Skin epidermis (tissue), 12 donors: ENCODE data around the gene RFC2.
A peak's percentile ranks its signal among the peaks of the same experiment; 100 is the strongest.
"Not testable (repeated sequence)": the region's sequence is repeated elsewhere in the genome, so short reads cannot be mapped to it uniquely, and the experiment has no call there.

Source experiments
- H3K27ac ChIP-seq, 21 experiments: fragments of 200-600 bp; sonication (generic) in 11 of 21; one replicate each; pipeline ENCODE4 v1.5.0; 2020; ENCODE audit warnings: mild to moderate bottlenecking in 3 of 21, inconsistent platforms in 2 of 21, moderate library complexity in 2 of 21
- H3K4me3 ChIP-seq, 7 experiments: fragments of 200-600 bp; sonication (generic) in 2 of 7; one replicate each; pipeline ENCODE4 v1.5.0; 2020; ENCODE audit warnings: inconsistent platforms in 2 of 7, mild to moderate bottlenecking in 2 of 7, moderate library complexity in 1 of 7

RFC2 gene

DNA sequence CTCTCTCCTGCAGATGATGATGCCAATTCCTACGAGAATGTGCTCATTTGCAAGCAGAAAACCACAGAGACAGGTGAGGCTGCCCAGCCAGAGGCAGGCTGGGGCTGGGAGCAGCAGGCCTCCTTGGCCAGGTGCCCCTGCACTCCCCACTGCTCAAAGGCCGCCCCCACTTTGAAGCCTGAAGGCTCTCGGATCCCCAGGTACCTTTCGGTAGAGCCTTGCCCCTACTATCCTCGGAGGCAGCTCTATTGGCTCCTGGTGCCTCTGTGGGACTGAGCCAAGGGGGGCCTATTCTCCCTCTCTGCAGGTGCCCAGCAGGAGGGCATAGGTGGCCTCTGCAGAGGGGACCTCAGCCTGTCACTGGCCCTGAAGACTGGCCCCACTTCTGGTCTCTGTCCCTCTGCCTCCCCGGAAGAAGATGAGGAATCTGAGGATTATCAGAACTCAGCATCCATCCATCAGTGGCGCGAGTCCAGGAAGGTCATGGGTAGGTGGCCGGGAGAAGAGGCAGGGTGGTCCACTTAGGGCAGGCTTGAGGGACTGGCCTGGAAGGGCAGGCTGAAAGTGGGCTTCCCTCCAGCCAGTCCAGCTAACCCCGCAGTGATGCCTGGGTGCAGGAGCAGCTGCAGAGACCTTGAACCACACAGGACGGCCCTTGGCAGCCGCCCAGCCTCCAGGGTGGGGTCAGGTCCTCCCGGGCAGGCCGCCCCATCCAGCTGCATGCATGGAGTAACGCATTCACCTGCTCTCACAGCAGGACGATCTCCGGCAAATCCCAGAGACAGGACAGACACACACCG is 30.3 kb downstream of the RFC2 start:
- Histone ChIP-seq H3K27ac (no peak overlapping the region), H3K4me3 (no peak overlapping the region)

DNA sequence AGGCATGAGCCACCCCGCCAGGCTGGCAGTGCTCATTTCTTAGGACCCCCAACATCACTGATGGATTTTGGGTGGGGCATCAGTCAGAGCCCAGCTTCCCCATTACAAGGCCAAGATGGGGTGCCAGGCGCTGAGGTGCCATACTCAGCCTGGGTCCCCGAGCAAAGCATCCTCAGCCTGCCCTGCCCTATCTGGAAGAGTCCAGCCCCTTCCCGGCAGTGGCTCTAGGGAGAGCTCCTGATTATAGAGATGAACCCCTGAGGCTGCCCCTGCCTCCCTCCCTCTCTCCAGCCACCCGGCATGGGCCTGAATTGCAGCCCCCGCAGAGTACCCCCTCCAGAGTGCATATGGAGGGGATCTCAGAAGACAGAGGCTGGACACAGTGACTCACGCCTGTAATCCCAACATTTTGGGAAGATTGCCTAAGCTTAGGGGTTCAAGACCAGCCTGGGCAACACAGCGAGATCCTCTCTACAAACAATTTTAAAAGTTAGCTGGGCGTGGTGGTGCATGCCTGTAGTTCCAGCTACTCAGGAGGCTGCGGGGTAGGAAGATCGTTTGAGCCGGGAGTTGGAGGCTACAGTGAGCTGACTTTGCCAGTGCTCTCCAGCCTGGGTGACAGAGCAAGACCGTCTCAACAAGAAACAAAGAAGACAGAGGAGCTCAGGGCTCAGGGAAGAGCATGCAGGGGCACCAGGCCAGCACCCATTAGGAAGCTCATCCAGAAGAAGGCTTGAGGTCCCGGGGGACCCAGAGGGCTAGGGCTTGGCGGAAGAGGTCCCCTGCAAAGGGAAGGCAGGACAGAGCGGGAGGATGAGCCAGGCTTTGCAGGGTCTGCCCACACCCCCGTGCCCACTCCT is 31.1 kb downstream of the RFC2 start:
- Histone ChIP-seq H3K27ac (no peak overlapping the region), H3K4me3 (no peak overlapping the region)

DNA sequence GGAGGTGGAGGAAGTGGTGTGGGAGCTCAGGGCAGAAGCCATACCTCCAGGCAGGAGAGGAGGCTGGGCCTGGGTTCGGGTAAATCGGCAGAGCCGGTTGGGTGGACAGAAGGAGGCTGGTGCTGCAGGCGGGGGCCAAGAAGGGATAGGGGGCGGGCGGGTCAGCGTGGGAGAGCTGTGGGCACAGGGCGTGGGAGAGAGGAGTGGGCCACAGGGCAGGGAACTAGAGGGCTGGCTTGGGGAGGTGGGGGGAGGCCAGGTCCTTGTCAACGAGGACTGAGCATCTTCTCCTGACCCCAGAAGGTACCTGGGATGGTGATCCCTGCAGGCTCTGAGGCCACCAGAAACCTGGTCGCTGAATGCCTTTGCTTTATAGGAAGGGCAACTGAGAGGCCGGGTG is 32.5 kb downstream of the RFC2 start:
- no peak overlapping the region for H3K27ac ChIP-seq
- no peak overlapping the region for H3K4me3 ChIP-seq

GRCh38 chr7:74220229-74220628 is 34.0 kb downstream of the RFC2 start:
- Histone ChIP-seq H3K4me3 (no peak overlapping the region), H3K27ac (no peak overlapping the region)

- Histone ChIP-seq H3K4me3 (no peak overlapping the region), H3K27ac (no peak overlapping the region)
These were observed 34.8 kb downstream of the RFC2 start for GRCh38 chr7:74219416-74219815.

DNA sequence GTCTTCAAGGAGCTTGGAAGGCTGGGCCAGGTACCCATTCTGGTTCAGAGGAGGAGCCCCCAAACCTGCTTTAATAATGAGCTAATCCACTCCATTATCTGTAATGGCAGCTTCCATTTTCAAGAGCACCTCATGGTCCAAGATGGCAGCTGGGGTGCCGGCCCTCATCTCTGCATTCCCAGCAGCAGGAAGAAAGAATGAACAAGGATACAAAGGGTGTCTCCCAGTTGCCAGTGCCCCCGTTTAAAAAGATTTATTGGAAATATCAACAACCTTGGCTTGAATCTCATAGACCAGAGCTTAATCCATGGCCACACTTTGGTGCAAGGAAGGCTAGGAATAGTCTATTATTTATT is 35.9 kb downstream of the RFC2 start:
- peak overlapping the region in 2 of 21 experiments; percentile 20 to 50 for H3K27ac ChIP-seq

GRCh38 chr7:74217455-74218342 is 36.5 kb downstream of the RFC2 start:
- H3K27ac ChIP-seq: peak overlapping the region in 6 of 21 experiments; percentile 2 to 56 (median 26)
- H3K4me3 ChIP-seq: no peak overlapping the region

More for the DNA sequence above, 35.9 kb downstream of the RFC2 start:
- H3K4me3 ChIP-seq: no peak overlapping the region

DNA sequence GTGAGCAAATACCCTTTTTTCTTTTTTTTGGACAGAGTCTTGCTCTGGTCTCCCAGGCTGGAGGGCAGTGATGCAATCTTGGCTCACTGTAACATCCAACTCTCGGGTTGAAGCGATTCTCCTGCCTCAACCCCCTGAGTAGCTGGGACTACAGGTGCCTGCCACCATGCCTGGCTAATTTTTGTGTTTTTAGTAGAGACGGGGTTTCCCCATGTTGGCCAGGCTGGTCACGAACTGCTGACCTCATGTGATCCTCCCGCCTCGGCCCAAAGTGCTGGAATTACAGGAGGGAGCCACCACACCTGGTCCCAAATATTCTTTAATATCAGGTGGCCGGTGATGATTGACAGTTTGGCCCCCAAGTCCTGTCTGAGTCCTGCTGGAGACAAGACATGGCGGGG is 37.8 kb downstream of the RFC2 start:
- H3K27ac ChIP-seq: no peak overlapping the region
- H3K4me3 ChIP-seq: no peak overlapping the region

GRCh38 chr7:74215921-74216320 is 38.3 kb downstream of the RFC2 start:
- Histone ChIP-seq H3K4me3 (no peak overlapping the region), H3K27ac (no peak overlapping the region)

DNA sequence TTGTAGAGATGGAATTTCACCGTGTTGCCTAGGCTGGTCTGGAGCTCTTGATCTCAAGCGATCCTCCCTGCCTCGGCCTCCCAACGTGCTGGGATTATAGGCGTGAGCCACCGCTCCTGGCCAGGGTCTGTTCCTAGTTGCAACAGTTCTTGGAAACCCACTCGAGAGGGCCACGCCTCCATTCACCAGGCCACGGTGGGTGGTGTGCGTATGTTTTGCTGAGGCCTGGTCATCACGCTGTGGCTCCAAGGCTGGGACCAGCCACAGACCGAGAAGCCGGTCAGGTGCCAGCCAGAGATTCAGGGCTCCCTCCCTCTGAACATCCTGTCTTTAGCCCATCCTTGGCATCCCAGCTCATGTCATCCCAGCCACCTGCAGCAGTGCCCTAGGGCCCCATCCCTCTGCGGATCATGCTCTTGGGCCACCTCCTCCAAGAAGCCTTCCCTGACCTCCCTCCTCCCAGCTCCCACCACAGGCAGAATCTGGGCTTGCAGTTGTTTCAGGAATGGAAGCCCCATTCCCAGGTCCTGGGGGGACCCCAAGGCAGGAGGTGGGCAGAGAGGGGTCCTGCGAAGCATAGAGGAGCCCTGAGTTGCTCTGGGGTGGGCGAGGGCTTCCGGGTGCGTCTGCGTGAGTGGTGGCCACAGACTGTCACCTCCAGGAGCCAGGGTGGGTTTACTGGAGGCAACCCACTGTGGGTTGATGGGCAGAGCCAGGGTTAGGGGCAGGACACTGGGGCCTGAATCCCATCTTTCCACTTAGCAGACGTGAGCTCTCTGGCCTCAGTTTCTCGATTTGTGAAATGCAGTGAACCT is 39.2 kb downstream of the RFC2 start:
- Histone ChIP-seq H3K27ac (no peak overlapping the region), H3K4me3 (no peak overlapping the region)

DNA sequence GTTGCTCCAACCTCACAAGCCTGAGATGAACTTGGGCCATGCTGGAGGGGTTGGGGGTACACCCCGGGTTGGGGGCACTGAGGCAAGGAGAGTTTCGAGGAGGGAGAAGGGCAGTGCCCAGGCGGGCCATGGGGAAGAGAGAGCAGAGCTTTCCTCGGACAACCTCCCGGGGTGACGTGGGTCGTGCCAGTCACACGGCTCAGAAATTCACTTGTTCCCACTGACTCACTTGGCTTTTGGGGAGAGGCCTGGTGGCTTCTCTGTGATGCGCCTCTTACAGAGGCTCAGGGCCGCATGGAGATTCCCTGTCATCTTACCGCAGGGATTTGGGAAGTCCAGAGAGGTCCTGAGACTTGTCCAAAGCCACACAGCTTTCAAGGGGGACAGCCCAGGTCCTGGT is 41.5 kb downstream of the RFC2 start:
- H3K27ac ChIP-seq: no peak overlapping the region
- no peak overlapping the region for H3K4me3 ChIP-seq

DNA sequence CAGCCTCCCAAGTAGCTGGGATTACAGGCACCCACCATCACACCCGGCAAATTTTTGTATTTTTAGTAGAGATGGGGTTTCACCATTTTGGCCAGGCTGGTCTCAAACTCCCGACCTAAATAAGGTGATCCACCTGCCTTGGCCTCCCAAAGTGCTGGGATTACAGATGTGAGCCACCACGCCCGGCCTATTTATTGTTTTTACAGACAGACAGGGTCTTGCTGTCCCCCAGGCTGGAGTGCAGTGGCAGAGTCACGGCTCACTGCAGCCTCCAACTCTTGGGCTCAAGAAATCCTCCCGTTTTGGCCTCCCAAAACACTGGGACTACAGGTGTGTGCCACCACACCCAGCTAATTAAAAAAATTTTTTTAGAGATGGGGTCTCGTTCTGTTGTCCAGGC is 46.0 kb downstream of the RFC2 start:
- not testable (repeated sequence) for H3K4me3 ChIP-seq

GRCh38 chr7:74207586-74207985 is 46.6 kb downstream of the RFC2 start:
- H3K27ac ChIP-seq: no peak overlapping the region

More for the DNA sequence above, 46.0 kb downstream of the RFC2 start:
- not testable (repeated sequence) for H3K27ac ChIP-seq

DNA sequence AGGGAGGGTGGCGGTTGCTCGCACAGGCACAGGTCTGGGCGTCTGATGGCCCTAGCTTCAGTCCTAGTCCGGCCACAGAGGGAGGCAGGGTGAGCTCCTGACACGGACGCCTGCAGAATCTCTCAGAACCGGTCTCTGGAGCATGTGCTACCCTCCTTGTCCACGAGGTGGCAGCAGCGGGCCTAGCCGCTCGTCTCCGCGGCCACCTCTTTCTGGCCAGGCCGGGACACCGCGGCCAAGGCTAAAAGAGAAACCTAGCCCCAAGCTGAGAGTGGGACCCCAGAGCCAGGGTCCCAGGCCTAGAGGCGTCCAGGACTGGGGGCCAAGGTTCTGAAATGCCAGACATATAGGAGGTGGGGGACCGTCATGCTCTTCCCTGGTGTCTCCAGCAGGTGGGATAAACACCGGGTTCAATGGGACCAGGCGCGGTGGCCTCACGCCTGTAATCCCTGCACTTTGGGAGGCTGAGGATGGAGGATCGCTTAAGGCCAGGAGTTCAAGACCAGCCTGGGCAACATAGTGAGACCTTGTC is 47.5 kb downstream of the RFC2 start:
- H3K4me3 ChIP-seq: peak overlapping the region in 2 of 7 experiments; percentile 11 to 19
- H3K27ac ChIP-seq: peak overlapping the region in 1 of 21 experiments; percentile 44

More at GRCh38 chr7:74207586-74207985, 46.6 kb downstream of the RFC2 start:
- no peak overlapping the region for H3K4me3 ChIP-seq

DNA sequence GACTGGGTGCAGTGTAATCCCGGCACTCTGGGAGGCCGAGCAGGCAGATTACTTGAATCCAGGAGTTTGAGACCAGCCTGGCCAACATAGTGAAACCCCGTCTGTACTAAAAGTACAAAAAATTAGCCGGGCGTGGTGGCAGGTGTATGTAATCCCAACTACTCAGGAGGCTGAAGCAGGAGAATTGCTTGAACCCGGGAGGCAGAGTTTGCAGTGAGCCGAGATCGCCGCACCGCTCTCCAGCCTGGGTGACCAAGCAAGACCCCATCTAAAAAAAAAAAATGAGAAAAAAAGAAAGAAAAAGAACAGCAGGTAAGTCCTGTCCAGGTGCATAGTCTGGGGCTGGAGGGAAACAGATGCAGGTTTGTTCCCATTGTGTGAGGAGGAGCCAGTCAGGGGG is 48.1 kb downstream of the RFC2 start:
- not testable (repeated sequence) for H3K4me3 ChIP-seq, H3K27ac ChIP-seq

DNA sequence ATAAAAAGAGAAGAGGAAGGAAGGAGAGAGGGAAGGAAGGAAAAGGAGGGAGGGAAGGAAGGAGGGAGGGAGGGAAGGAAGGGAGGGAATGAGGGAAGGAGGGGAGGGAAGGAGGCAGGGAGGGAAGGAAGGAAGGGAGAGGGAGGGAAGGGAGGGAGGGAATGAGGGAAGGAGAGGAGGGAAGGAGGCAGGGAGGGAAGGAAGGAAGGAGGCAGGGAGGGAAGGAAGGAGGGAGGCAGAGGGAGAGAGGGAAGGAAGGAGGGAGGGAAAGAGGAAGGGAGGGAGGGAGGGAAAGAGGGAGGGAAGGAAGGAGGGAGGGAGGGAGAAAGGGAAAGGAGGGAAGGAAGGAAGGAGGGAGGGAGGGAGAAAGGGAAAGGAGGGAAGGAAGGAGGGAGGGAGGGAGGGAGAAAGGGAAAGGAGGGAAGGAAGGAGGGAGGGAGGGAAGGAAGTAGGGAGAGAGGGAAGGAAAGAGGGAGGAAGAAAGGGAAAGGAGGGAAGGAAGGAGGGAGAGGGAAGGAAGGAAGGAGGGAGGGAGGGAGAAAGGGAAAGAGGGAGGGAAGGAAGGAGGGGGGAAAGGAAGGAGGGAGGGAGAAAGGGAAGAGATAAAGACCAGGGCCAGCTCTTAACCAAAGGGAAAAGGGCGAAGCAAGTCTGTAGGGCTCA is 50.1 kb downstream of the RFC2 start:
- Histone ChIP-seq H3K27ac (no peak overlapping the region), H3K4me3 (no peak overlapping the region)

DNA sequence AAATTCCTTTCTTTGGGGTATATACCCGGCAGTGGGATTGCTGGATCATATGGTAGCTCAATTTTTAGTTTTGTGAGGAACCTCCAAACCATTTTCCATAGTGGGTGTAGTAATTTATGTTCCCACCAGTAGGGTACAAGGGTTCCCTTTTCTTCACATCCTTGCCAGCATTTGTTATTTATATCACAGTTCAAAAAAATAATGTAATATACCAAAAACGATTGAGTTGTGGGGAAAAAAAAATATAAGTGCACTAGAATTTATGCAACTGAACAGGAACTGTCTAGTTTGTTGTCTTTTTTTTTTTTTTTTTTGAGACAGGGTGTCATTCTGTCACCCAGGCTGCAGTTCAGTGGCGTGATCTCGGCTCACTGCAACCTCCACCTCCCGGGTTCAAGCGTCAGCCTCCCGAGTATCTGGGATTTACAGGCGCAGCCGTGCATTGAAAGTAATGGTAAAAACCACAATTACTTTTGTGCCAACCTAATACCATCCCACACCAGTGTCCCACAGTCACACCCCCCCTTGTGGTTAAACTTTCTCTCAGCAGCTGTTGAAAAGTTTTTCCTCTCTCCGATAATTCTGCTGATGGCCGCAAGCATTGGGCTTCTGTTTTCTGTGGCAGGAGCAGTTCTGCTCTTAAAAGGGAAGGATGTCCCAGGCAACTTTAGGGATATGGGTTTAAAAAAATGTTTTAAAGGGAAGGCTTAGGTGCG is 51.2 kb downstream of the RFC2 start:
- no peak overlapping the region for H3K27ac ChIP-seq
- no peak overlapping the region for H3K4me3 ChIP-seq
